ENCODE measurements around the gene MAP3K2.
"Not testable (repeated sequence)": the region's sequence is repeated elsewhere in the genome, so short reads cannot be mapped to it uniquely, and the experiment has no call there.

MAP3K2 gene

DNA sequence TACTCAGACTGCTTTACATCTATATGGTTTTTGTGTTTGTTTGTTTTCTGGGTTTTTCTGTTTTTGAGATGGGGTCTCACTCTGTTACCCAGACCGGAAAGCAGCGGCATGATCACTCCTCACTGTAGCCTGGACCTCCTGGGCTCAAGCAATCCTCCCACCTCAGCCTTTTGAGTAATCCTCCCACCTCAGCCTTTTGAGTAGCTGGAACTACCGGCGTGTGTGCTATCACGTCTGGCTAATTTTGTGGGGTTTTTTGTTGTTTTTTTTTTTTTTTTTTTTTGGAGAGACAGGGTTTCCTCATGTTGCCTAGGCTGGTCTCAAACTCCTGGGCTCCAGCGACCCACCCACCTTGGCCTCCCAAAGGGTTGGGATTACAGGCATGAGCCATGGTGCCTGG is 9.1 kb downstream of the MAP3K2 start:
- FAIRE-seq, result no peak

DNA sequence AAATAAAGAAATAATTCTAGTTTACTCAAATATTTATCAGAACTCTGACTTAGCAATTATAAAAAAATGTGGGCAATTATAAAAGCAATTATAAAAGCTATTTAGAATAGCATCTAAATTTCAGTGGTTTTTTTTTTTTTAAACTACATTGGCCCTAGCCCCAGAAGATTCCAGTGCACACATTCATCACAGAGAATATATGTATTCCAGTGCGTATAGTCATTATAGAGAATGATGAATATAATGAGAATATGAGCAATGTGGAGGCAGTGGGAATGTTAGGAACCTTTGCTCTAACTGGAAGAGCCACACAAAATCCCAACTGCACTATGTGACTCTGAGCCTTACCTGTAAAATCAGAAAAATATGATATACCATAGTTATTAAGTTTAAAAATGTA is 10.5 kb downstream of the MAP3K2 start:
- FAIRE-seq, result no peak

DNA sequence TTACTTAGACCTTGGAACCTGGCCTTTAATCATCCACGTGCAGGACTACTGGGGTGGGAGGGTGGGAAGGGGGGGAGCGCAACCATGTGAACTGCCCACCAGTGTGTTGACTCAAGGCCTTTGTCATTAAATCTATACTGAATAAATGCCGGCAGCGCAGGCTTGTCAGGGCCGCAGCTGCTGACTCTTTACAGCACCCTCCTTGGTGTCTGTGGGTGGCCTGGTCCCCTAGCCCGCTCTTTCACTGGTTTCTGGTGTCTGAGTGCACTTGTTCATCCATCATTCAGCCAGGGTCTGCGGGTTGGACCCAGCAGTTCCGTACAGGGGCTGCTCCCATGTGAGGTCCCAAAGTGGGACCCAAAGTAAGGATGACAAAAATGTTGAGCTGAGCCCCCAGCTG is 11.5 kb downstream of the MAP3K2 start:
- no peak for FAIRE-seq

- FAIRE-seq, result no peak
Measured at GRCh38 chr2:127373362-127374083, 14.3 kb downstream of the MAP3K2 start.

GRCh38 chr2:127371037-127371436 is 16.7 kb downstream of the MAP3K2 start:
- no peak for FAIRE-seq

DNA sequence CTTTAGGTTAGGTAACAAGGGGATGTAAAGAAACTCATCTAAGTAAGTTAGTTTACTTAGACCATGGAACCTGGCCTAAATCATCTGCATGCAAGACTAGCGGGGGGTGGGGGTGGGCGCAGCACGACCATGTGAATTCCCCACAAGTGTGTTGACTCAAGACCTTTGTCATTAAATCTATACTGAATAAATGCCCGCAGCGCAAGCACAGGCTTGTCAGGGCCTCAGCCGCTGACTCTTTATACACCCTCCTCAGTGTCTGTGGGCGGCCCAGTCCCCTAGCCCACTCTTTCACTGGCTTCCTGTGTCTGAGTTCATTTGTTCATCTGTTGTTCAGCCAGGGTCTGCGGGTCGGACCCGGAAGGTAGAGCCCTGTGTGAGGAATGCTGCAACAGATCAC is 17.8 kb downstream of the MAP3K2 start:
- FAIRE-seq, result no peak

DNA sequence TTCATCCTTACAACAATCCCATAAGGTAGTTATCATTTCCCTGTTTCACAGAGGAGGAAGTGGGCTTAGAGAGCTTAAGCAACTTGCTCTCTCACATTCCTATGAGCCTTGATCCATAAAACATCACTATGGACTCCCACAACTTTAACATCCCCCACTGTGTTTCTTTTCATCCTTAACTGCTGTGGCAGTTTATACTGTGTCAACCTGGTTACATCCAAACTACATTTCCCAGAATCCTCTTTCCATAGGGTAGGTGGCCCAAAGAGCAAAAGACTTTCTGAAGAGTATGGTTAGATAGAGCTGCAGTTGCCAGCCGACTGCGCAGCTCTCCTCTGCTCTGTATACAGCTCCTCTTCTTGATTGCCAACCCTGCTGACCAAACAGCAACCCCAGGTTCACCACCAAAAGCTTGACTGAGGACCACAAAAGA is 22.5 kb downstream of the MAP3K2 start:
- no peak for FAIRE-seq

DNA sequence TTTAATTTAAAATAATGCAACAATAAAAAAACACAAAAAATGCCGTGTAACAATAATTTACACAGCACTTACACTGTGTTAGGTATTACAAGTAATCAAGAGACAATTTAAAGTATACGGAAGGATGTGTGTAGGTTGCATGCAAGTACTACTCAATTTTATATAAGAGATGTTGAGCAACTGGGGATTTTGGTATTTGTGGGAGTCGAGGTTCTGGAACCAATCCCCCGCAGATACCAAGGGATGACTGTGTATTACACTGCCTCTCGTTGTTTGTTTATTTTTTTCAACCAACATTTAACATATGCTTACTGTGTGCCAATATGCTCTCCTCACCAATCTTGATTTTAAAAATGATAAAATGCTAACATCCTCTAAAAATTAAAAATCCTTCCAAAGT is 24.8 kb downstream of the MAP3K2 start:
- FAIRE-seq, result no peak

DNA sequence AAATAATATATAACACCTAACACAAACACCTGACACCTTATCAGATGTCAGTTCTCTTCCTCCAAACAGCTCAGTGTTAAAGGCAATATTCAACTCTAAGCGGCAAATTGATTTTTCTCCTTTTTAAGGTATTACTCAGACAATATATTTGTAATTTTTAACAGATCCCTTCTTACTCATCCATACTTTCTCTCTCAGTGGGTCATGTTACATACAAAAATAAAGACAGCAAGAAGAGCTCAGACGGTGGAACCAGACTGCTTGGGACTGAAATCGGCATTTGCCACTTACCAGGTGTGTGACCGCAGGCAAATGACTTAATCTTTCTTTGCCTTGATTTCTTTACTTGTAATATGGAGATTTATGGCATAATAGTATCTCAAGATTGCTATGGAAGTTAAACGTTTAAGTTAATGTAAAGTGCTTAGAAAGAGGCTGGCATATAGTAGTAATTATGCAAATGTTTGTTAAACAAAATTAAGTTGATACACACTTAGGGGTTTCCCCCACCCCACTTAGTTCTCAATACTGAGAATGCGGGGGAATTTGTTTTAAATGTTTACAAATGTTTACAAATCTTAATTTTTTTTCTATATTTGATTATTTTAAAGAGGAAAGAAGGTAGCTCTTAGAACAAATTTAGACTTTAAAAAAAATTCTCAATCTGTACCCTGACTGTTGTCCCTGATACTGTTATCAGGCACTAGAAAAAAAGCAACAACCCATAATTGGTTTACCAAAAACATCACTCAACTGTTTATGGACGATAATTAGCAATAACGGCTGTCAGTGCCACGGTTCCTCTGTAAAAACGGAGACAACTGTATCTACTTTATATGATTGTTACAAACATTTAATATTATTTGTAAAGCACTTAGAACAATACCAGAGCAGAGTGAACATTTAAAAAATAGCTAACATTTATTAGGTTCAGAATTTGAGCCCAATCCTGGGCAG is 25.6 kb downstream of the MAP3K2 start:
- FAIRE-seq, result no peak

DNA sequence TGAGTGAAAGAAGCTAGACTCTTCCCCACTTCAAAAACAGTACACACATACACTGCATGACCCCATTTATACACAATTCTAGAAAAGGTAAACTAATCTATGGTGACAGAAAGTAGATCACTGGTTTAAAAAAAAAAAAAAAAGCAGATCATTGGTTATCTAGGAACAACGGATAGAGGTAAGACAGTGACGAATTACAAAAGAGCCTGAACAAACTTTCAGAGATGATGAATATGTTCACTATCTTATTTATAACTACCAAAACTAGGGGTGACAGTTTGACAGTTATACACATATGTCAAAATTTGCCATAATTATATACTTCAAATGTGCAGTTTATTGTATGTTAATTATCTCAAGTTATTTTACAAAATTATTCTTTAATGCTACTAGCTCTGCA is 27.5 kb downstream of the MAP3K2 start:
- no peak for FAIRE-seq

GRCh38 chr2:127359520-127359919 is 28.3 kb downstream of the MAP3K2 start:
- FAIRE-seq, result no peak

DNA sequence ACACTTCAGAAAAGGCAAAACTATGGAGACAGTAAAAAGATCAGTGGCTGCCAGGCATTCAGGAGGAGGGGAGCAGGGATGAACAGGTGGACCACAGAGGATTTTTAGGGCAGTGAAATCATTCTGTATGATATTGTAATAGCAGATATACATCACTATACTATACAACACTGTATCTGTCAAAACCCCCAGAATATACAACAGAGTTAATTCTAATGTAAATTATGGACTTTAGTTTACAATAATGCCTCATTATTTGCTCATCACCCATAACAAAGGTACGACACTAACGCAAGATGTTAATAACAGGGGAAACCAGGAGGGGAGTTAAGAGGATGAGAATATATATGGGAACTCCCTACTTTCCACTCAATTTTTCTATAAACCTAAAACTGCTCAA is 28.8 kb downstream of the MAP3K2 start:
- no peak for FAIRE-seq

- FAIRE-seq, result no peak
Measured at GRCh38 chr2:127358044-127358443, 29.7 kb downstream of the MAP3K2 start.

GRCh38 chr2:127357591-127357990 is 30.2 kb downstream of the MAP3K2 start:
- FAIRE-seq, result no peak

DNA sequence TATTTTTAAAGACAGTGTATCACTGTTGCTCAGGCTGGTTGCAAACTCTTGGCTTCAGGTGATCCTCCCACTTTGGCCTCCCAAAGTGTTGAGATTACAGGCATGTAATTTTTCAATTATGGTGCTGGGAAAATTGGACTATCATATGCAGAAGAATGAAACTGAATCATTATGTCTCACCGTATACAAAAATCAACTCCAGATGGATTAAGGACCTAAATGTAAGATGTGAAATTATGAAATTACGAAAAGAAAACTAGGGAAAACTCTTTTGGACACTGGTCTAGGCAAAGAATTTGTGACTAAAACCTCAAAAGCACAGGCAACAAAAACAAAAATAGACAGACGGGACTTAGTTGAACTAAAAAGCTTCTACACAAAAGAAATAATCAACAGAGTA is 31.2 kb downstream of the MAP3K2 start:
- FAIRE-seq, result no peak

DNA sequence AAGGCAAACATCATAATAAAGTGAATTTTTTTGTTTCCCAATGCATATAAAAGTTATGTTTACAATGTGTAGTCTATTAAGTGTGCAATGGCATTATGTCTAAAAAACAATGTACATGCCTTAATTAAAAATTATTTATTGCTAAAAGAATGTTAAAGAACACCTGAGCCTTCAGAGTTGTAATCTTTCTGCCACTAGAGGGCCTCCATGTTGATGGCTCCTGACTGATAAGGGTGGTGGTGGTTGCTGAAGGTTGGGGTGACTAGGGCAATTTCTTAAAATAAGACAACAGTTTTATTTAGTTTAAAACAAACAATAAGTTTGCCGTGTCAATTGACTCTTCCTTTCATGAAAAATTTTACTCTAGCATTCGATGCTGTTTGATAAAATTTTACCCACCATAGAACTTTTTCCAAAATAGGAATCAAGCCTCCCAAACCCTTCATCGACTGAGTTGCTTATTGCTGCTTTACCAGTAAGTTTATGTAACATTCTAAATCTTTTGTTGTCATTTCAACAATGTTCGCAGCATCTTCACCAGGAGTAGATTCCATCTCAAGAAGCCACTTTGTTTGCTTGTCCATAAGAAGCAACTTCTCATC is 32.3 kb downstream of the MAP3K2 start:
- FAIRE-seq, result no peak

GRCh38 chr2:127353873-127354676 is 33.7 kb downstream of the MAP3K2 start:
- FAIRE-seq, result not testable (repeated sequence)

DNA sequence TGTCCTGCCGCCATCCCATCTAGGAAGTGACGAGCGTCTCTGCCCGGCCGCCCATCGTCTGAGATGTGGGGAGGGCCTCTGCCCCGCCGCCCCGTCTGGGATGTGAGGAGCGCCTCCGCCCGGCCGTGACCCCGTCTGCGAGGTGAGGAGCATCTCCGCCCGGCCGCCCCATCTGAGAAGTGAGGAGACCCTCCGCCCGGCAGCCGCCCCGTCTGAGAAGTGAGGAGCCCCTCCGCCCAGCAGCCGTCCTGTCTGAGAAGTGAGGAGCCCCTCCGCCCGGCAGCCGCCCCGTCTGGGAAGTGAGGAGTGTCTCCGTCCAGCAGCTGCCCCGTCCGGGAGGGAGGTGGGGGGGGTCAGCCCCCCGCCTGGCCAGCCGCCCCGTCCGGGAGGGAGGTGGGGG is 34.6 kb downstream of the MAP3K2 start:
- FAIRE-seq, result not testable (repeated sequence)

GRCh38 chr2:127351603-127352002 is 36.2 kb downstream of the MAP3K2 start:
- no peak for FAIRE-seq

DNA sequence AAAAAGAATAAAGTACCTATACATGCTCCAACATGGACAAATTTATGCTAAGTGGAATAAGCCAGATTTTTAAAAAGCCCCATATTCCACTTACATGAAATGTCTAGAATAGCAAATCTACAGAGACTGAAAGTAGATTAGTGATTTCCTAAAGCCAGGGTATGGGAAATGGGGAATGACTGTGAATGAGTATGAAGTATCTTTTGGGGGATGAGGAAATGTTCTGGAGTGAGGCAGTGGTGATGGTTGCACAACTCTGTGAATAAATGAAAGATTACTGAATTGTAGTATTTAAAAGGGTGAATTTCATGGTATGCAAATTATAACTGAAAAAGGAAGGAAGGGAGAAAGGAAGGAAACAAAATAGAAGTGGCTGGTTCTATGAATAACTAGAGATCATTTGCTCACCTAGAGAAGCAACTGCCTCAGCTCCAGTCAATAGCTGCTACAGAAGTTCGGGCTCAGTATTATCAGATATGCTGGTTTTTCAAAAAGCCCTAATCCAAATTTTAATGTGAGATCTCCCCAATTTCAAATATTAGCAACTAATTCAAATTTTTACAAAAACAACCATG is 39.3 kb downstream of the MAP3K2 start:
- no peak for FAIRE-seq

- no peak for FAIRE-seq
Measured at GRCh38 chr2:127347734-127348392, 39.9 kb downstream of the MAP3K2 start.

GRCh38 chr2:127347015-127347414 is 40.8 kb downstream of the MAP3K2 start:
- FAIRE-seq, result no peak
